Measurements from ENCODE around the gene VWC2L.

The VWC2L gene

DNA sequence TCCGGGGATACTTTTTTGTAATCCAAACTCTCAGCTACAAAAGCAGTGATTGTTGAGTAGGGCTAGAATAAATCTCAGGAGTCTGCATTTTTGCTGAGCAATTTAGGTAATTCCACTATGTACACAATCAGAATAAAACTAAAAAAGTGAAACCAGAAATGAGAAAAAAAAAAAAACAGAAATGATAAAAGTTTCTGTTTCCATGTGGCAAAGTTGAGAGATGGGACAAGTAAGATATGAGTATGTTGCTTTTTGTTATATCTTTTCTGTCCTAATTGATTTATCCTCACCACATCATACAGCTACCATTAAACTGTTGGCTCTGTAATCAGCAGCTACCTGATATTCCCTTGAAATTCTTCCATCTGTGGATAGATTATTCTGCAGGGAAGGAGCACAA is 92.7 kb downstream of the VWC2L start:
- H3K4me3 ChIP-seq (ENCODE audit: low read length): no peak overlapping the region
- H3K4me2 ChIP-seq (ENCODE audit: low read depth, low read length): no peak overlapping the region
- no peak for DNase-seq
- H4K20me1 ChIP-seq (ENCODE audit: insufficient read depth, low read length): no peaks in the 10 kb centered on the region
- H3K9me2 ChIP-seq (replicated peaks; ENCODE audit: insufficient read depth, low read length): no peaks in the 10 kb centered on the region
- H3F3A ChIP-seq (ENCODE audit: insufficient read depth, low read length): no peaks in the 10 kb centered on the region
- H3K9me3 ChIP-seq (replicated peaks; ENCODE audit: insufficient read depth, low read length): no peaks in the 10 kb centered on the region
- no peak overlapping the region for H2AFZ ChIP-seq (ENCODE audit: low read length)
- H3K9ac ChIP-seq (ENCODE audit: low read length): no peak overlapping the region
- TF ChIP-seq EZH2 (optimal IDR thresholded peaks at IDR 0.05; ENCODE audit: low read depth, low read length): no peak
- TF ChIP-seq EZH2phosphoT487 (IDR thresholded peaks at IDR 0.05; ENCODE audit: low read length): no peak
- TF ChIP-seq, protein P1, sequence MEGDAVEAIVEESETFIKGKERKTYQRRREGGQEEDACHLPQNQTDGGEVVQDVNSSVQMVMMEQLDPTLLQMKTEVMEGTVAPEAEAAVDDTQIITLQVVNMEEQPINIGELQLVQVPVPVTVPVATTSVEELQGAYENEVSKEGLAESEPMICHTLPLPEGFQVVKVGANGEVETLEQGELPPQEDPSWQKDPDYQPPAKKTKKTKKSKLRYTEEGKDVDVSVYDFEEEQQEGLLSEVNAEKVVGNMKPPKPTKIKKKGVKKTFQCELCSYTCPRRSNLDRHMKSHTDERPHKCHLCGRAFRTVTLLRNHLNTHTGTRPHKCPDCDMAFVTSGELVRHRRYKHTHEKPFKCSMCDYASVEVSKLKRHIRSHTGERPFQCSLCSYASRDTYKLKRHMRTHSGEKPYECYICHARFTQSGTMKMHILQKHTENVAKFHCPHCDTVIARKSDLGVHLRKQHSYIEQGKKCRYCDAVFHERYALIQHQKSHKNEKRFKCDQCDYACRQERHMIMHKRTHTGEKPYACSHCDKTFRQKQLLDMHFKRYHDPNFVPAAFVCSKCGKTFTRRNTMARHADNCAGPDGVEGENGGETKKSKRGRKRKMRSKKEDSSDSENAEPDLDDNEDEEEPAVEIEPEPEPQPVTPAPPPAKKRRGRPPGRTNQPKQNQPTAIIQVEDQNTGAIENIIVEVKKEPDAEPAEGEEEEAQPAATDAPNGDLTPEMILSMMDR (IDR thresholded peaks at IDR 0.05; ENCODE audit: low read length): no peak
- no peak overlapping the region for H3K27ac ChIP-seq (ENCODE audit: low read length)
- H3K79me2 ChIP-seq (ENCODE audit: low read length): no peaks in the 10 kb centered on the region
- H3K36me3 ChIP-seq (replicated peaks; ENCODE audit: insufficient read depth, low read length): no peaks in the 10 kb centered on the region
- 0 out of 2 replicates have a peak, but pooled peaks cover 3% of the 10 kb centered on the region for H3K4me1 ChIP-seq (ENCODE audit: low read length)
- H3K27me3 ChIP-seq (replicated peaks; ENCODE audit: insufficient read depth, low read length): no peaks in the 10 kb centered on the region

DNA sequence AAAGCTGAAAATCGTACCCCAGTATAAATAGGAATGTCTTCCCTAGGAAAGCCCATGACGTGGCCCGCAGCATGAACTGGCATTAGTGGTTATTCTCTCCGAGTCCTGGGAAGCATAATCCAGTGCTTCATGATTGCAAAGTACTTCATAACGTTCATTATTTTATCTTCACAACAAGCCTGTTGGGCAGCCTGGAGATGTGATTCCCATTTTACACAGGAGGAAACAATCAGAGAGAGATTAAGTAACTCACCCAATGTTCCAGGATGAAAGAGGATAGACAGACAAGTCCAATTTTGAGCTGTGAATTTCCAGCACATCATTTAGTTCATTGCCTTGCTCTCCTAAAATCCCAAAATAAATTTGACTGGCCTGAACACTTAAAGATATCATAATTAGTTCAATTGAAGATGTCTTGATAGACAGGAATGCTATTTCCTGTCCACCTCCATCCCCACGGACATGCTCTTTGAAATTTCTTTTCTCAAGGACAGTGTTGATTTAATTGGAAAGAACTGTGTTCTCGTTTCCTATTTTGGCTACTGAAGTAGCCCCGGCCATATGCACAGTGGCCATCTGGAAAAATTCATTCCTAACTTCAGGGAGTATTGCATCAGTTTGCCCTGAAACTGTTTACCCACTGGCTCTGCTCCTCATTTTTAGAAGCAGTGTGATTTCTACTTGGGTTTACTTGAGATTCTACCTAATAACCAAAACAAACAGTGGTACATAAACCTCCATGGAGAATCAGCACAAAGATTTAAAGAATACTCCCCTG is 93.9 kb downstream of the VWC2L start:
- Histone ChIP-seq H3K4me1 (ENCODE audit: low read length) (0 out of 2 replicates have a peak, but pooled peaks cover 3% of the 10 kb centered on the region), H3K9ac (ENCODE audit: low read length) (no peak overlapping the region), H3K36me3 (replicated peaks; ENCODE audit: insufficient read depth, low read length) (no peaks in the 10 kb centered on the region), H3K9me2 (replicated peaks; ENCODE audit: insufficient read depth, low read length) (no peaks in the 10 kb centered on the region), H3K4me2 (ENCODE audit: low read depth, low read length) (no peak overlapping the region), H3F3A (ENCODE audit: insufficient read depth, low read length) (no peaks in the 10 kb centered on the region), H3K9me3 (replicated peaks; ENCODE audit: insufficient read depth, low read length) (no peaks in the 10 kb centered on the region), H3K27me3 (replicated peaks; ENCODE audit: insufficient read depth, low read length) (no peaks in the 10 kb centered on the region), H3K27ac (ENCODE audit: low read length) (no peak overlapping the region), H3K4me3 (ENCODE audit: low read length) (no peak overlapping the region), H3K79me2 (ENCODE audit: low read length) (no peaks in the 10 kb centered on the region), H4K20me1 (ENCODE audit: insufficient read depth, low read length) (no peaks in the 10 kb centered on the region), H2AFZ (ENCODE audit: low read length) (no peak overlapping the region)
- no peak for DNase-seq
- TF ChIP-seq, protein P1 (IDR thresholded peaks at IDR 0.05; ENCODE audit: low read length): no peak

DNA sequence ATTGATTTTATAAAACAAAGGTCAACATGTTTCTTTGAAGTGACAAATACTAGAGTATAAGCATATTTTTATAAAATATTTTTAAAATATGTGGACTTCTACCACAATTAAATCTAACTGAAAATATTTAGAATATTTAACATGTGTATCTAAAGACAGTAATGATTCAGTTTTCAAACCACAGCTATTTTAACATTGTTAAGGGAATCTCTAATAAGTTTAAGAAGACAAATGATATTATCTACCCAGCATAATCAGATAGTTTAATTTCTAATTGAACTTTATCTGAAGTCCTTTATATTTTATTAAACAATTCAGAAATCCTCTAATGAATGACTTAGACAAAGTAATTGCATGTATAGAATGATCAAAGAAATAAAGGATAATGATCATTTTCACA is 96.2 kb downstream of the VWC2L start:
- no peak overlapping the region for H3K4me3 ChIP-seq (ENCODE audit: low read length)
- no peak for DNase-seq
- H3K9me2 ChIP-seq (replicated peaks; ENCODE audit: insufficient read depth, low read length): no peaks in the 10 kb centered on the region
- H3K4me1 ChIP-seq (ENCODE audit: low read length): 0 out of 2 replicates have a peak, but pooled peaks cover 3% of the 10 kb centered on the region
- TF ChIP-seq EZH2phosphoT487 (IDR thresholded peaks at IDR 0.05; ENCODE audit: low read length) (no peak), EZH2 (optimal IDR thresholded peaks at IDR 0.05; ENCODE audit: low read depth, low read length) (no peak)
- TF ChIP-seq, protein P1 (IDR thresholded peaks at IDR 0.05; ENCODE audit: low read length): no peak
- no peaks in the 10 kb centered on the region for H3K9me3 ChIP-seq (replicated peaks; ENCODE audit: insufficient read depth, low read length)
- H3K4me2 ChIP-seq (ENCODE audit: low read depth, low read length): no peak overlapping the region
- no peaks in the 10 kb centered on the region for H3K27me3 ChIP-seq (replicated peaks; ENCODE audit: insufficient read depth, low read length)
- no peak overlapping the region for H3K27ac ChIP-seq (ENCODE audit: low read length)
- H3K36me3 ChIP-seq (replicated peaks; ENCODE audit: insufficient read depth, low read length): no peaks in the 10 kb centered on the region
- H4K20me1 ChIP-seq (ENCODE audit: insufficient read depth, low read length): no peaks in the 10 kb centered on the region
- H3K9ac ChIP-seq (ENCODE audit: low read length): no peak overlapping the region
- no peak overlapping the region for H2AFZ ChIP-seq (ENCODE audit: low read length)
- no peaks in the 10 kb centered on the region for H3F3A ChIP-seq (ENCODE audit: insufficient read depth, low read length)
- no peaks in the 10 kb centered on the region for H3K79me2 ChIP-seq (ENCODE audit: low read length)
